K562 (cell line): ENCODE data around the gene CCDC97.

Source experiments
- CTCF ChIP-seq, 3 experiments: IDR thresholded peaks in 2 of 3; conservative IDR thresholded peaks in 1 of 3; 2 replicates each; pipeline ENCODE4 v1.5.1; 2011 to 2012; ENCODE audit warnings: low read length in 3 of 3, mild to moderate bottlenecking in 3 of 3, control low read depth in 2 of 3, improper control_type of control experiment in 1 of 3, inconsistent platforms in 1 of 3, low read depth in 1 of 3, mixed read lengths in 1 of 3, moderate library complexity in 1 of 3; ENCODE audit not compliant: insufficient read depth in 2 of 3
- HOMEZ ChIP-seq: fragments of 250-450 bp; sonication (Bioruptor Pico); IDR thresholded peaks from 2 replicates; pipeline ENCODE4 v1.4.0; 2020; ENCODE audit warnings: mild to moderate bottlenecking, moderate library complexity
- NFXL1 ChIP-seq: fragments of 450-650 bp; formaldehyde crosslinking; IDR thresholded peaks from 2 replicates; pipeline ENCODE4 v1.4.0; 2021; ENCODE audit warnings: mild to moderate bottlenecking
- PRPF4 ChIP-seq: fragments of 200-400 bp; formaldehyde crosslinking; IDR thresholded peaks from one replicate; pipeline ENCODE4 v1.6.1; 2017; ENCODE audit warnings: low read length, low read depth, mild to moderate bottlenecking; ENCODE audit not compliant: insufficient read depth, poor library complexity, severe bottlenecking
- STAT5B ChIP-seq: fragments of 250-450 bp; sonication (Bioruptor Pico); IDR thresholded peaks from 2 replicates; pipeline ENCODE4 v1.8.0; 2021; ENCODE audit warnings: mild to moderate bottlenecking, inconsistent platforms
- TSC22D4 ChIP-seq: fragments of 450-650 bp; IDR thresholded peaks from 2 replicates; pipeline ENCODE4 v1.6.1; 2016; ENCODE audit warnings: missing genetic modification characterization, missing biosample characterization, control low read depth
- XRCC4 ChIP-seq: IDR thresholded peaks from one replicate; pipeline ENCODE4 v1.6.1; 2011; ENCODE audit not compliant: insufficient read depth, insufficient read length; ENCODE audit errors: extremely low read depth

GRCh38 chr19:41263042-41263849 lies 46.7 kb upstream of the CCDC97 start:
- no peak for TF ChIP-seq CTCF (IDR thresholded peaks at IDR 0.05 in 2 of 3, conservative IDR thresholded peaks at IDR 0.05 in 1 of 3; ENCODE audit: insufficient read depth in 2 of 3, low read depth in 1 of 3, low read length in 3 of 3)
- no peak for TF ChIP-seq NFXL1 (CRISPR knock-in tag)
- no peak for TF ChIP-seq PRPF4
- TF ChIP-seq XRCC4: no peak
- TF ChIP-seq TSC22D4 (tag): no peak
- no peak for TF ChIP-seq HOMEZ
- no peak for TF ChIP-seq STAT5B
